GM13977 (cell line): ENCODE measurements around the gene PGAP1.

ENCODE experiments used
- DNase-seq: peaks from one replicate; pipeline ENCODE4 v3.0.0; 2012; ENCODE audit warnings: low spot score
- CTCF ChIP-seq: IDR thresholded peaks from 2 replicates; pipeline ENCODE4 v1.5.1; 2012; ENCODE audit warnings: mild to moderate bottlenecking, control low read depth; ENCODE audit not compliant: insufficient read depth; ENCODE audit errors: extremely low read depth, missing control alignments
- in situ Hi-C: fragments of 300-500 bp; cut with MboI; formaldehyde crosslinking; loops from one replicate; pipeline ENCODE4 v1.12.0; 2022; ENCODE audit warnings: low sequenced_read_pairs, low pct_unique_long_range_greater_than_20kb, mixed read lengths, inconsistent platforms; ENCODE audit not compliant: unreplicated experiment

PGAP1 gene

GRCh38 chr2:196884368-196884767 is 42.1 kb downstream of the PGAP1 start:
- DNase-seq = no peak
- no peak for TF ChIP-seq CTCF
- in situ Hi-C loops = no loop called here

GRCh38 chr2:196876364-196876763 is 50.1 kb downstream of the PGAP1 start:
- in situ Hi-C loops = no loop called here
- TF ChIP-seq CTCF = no peak

GRCh38 chr2:196875414-196875813 is 51.1 kb downstream of the PGAP1 start:
- TF ChIP-seq CTCF = no peak
- no peak for DNase-seq
- in situ Hi-C loops = no loop called here

More at GRCh38 chr2:196876364-196876763, 50.1 kb downstream of the PGAP1 start:
- no peak for DNase-seq

DNA sequence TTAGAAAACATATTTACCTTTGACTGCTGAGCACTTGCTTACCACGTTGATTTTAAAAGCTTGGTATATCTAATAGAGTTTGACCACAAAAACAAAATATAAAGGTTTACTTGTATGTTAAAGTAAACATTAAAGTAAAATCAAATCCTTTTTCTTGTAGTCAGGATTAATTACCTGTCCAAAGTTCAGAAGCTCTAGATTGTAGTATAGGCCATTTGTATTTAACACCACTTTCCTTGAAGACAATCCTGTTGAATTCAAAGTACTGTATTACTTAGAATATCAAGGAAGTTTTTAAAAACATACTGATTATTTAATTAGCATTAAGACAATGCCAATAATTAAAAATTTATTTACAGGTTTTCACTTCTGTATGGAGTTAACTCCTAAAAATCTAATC is 53.0 kb downstream of the PGAP1 start:
- in situ Hi-C loops = no loop called here
- TF ChIP-seq CTCF = no peak
- DNase-seq = no peak

DNA sequence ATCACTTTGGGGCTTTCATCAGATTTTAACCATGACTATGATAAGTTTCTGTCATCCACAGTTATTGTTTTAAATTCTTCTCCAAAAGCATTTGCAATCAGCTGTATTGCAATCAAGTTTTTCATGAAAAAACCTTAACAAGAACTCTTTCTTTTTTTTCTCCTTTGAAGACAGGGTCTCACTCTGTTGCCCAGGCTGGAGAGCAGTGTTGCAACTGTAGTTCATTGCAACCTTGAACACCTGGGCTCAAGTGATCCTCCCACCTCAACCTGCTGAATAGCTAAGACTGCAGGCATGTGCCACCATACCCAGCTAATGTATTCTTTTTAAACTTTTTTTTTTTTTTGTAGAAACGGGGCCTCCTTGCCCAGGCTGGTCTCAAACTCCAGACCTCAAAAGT is 71.9 kb downstream of the PGAP1 start:
- no peak for DNase-seq
- in situ Hi-C loops = no loop called here
- no peak for TF ChIP-seq CTCF

- in situ Hi-C loops = no loop called here
- DNase-seq = no peak
- TF ChIP-seq CTCF = no peak
Observed at GRCh38 chr2:196853301-196854087, 73.0 kb downstream of the PGAP1 start.
